HG03354 (cell line): ENCODE results near the gene DNAH6.

Experiments
- ATAC-seq: cut with Tn5 transposase; IDR thresholded peaks from one replicate; pipeline ENCODE4 v1.9.1; 2021; ENCODE audit warnings: mild to moderate bottlenecking; ENCODE audit not compliant: unreplicated experiment, poor library complexity, severe bottlenecking

Gene DNAH6

DNA sequence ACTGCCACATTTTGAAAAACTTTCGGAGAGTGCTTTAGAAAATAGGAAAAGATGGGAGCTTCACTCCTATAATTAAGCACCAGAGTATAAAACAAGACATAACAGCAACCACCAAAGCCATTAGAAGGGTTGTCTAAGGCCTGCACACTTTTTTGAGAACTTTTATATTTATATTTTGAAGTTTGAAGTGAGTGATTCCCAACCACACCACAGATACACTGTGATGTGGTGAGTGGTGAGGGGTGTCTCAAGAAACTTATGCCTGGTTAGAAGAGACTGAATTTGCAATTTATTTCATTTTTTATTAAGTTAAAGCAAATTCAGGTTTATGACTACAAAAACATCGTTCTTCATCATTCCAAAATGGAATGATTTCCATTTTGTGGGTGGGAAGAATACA, 161.9 kb downstream of the DNAH6 start:
- ATAC-seq, result no peak

DNA sequence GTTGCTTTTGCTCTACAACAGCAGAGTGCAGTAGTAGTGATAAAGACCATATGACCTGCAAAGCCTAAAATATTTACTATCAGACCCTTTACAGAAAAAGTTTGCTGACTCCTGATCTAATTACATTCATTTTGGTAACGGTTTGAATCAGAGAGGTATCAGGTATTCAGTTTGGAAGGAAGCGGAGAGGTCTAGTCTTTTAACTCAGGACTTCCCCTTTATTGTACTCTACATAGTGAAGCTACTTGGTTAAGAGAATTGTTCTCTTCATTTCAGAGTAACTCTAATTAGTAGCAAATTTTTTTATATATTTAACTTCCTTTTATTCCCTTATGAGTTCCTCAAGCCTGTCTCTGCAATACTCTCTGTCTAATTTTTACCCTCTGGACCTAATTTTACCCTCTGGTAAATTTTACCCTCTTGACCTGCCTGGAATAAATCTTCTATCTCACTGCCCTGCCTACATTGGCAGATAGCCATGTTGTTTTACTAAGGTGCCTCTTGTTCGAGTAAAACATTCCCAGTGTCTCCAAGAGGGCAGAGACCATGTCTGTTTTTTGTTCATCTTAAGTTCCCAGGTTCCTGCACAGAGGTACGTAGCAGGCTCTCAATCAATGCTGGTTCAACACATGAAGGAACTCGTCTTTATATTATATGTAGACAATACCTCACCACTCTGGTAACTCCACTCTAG, 170.6 kb downstream of the DNAH6 start:
- ATAC-seq, result no peak

DNA sequence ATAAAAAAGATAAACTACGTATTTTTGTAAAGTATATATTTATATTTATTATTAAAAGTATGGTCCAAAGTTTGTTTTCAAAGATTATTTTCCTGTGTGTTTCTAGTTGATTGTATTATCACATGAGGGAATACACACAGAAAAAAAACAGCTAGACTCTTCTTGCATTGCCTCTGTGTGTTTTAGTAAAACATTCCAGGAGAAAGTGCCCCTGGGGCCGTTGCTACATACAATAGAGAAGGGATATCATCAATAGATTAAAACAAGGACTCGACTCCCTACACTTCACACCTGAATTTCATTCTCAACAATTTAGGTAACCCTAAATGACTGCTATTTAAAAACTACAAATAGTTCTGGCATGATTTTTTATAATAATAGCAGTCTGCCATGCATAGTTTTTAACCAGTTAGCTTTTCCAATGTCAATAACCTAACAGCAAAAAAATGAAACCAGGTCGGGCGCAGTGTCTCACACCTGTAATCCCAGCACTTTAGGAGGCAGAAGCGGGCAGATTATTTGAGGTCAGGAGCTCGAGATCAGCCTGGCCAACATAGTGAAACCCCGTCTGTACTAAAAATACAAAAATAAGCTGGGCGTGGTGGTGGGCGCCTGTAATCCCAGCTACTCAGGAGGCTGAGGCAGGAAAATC, 171.3 kb downstream of the DNAH6 start:
- no peak for ATAC-seq

DNA sequence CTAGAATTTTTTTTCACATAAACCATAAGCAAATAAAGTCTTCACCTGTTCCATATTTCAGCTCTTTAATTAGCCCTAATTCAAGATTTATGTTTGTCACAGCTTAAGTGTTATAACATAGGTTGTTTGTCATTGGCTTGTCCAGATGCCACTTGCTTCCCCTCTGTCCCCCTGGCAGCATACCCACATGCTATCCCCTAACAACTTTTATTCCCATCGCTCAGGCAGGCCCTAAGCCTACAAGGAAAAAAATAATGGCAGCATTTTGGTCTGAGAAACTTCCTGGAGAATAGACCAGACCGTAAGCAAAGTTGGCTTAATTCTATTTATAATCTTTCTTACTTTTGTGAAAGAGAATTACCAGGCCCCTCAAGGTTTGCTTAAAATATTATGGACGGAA, 173.9 kb downstream of the DNAH6 start:
- no peak for ATAC-seq

- ATAC-seq, result no peak
Observed at GRCh38 chr2:84694088-84694622, 177.9 kb downstream of the DNAH6 start.

DNA sequence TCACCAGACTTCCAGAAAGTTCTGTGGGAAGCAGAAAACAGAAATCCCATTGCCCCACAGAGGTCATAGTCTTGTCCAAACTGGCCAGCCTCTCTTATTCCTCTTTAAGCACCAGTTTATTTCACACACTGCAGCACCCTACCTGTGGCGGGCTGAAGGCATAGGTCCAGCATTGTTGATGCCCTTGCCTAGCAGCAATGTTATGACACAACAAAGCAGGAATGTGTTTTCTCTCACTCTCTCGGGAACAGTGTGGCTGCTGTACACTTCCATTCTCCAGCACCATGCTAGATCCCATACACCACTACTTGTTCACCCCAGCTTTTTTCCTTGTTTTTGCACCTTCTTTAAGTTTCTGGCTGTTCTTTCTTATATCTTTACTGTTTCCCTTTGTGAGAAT, 181.6 kb downstream of the DNAH6 start:
- no peak for ATAC-seq

- no peak for ATAC-seq
Observed at GRCh38 chr2:84700006-84700405, 183.7 kb downstream of the DNAH6 start.

DNA sequence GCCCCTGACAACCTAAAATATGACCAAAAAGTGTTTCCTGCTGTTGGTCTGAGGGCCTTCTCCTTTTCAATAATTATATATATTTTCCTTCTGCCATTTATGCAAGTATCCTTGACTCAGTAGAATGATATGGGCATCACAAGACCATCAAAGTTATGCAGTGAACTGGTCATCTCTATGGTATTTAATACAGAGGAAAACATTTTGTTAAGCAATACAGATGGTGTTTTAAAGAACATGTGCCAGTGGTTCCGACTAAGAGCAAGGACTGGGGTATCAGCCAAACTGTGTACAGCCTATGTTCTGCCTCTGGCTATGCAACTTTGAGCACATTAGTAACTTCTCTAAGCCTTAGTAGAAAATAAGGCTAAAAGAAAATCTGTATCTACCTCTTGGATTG, 185.6 kb downstream of the DNAH6 start:
- no peak for ATAC-seq

DNA sequence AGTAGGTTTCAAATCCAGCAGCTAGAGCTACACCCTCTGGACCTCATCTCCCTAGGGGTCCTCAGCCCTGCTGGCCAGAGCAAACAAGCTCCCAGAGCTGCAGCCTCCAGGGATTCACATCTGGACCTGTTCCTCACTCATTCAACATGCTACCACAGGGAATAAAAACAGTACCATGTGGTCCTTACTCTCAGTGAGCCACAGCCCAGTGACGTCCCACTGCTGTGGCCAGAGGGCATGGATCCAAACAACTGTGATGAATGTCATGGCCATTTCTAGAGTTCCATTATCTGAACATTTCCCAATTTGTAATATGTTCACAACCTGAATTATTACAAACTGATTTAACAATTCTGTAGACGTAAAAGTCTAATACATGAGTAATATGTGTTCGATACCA, 186.6 kb downstream of the DNAH6 start:
- ATAC-seq, result no peak

DNA sequence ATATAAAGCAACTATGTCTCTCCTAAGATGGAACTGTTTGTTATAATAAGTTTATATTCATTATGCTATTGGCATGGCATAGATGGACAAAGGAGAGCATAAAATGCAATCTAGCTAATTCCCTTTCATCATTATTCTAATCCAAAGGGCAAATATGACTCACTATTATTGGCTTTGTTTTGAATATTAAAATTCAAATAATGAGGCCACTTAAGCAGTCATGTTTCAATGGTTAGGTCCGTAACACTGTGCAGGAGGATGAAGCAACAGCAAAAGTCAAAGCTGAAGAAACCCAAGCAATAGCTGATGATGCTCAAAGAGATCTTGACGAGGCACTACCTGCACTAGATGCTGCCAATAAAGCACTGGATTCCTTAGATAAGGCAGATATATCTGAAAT, 187.5 kb downstream of the DNAH6 start:
- ATAC-seq, result no peak

DNA sequence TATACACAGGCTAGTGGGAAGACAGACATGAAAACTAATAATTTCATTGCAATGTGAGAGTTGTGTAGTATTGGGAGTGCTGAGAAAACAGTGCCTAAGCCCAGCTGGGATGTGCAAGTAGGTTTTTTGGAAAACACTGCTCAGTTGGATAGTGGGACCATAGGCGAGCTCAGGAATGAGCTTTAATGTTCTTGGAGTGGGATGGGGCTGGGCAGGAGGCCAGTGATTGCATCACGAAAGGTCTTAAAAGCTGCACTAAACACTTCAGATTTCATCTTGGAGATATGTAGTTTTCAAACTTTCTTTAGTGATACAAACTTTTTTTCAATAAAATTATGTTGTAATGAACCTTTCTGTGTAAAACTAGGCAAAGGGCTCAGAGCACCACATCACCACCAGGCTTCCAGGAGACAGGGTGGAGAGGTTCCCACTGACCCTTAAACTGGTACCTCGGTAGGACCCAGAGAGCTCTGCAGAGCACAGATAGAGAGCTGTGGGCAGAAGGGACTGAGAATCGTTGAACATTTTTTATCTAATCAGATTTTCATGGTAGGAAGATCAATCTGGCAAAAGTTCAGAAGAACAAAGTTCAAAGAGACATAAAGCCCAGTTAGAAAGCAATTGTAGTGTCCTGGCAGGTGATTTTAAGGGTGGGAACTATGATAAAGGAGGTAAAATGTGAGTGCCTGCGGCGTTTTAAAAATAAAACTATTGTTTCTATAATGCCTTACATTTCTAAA, 188.4 kb downstream of the DNAH6 start:
- ATAC-seq, result no peak

DNA sequence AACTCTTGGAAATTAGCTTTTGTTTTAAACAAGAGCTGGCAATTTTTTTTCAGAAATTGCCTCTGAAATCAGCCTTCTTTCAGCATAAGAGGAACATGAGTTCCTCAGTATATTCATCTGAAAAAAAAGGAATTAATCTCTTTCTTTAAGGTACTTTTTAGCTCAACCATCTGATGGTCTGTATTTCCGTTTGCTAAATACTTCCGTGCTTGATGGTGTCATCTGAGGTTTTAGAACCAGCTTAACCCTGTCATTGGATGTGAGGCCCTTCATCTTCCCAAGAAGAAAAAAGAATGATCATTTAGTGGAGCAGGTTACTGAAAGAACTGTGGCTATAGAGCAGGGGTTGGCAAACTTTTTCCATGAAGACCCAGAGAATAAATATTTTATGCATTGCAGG, 189.6 kb downstream of the DNAH6 start:
- no peak for ATAC-seq

GRCh38 chr2:84708442-84708841, 192.1 kb downstream of the DNAH6 start:
- no peak for ATAC-seq

- ATAC-seq, result no peak
Observed at GRCh38 chr2:84711651-84712050, 195.4 kb downstream of the DNAH6 start.

- ATAC-seq, result no peak
Observed at GRCh38 chr2:84713441-84713840, 197.1 kb downstream of the DNAH6 start.

DNA sequence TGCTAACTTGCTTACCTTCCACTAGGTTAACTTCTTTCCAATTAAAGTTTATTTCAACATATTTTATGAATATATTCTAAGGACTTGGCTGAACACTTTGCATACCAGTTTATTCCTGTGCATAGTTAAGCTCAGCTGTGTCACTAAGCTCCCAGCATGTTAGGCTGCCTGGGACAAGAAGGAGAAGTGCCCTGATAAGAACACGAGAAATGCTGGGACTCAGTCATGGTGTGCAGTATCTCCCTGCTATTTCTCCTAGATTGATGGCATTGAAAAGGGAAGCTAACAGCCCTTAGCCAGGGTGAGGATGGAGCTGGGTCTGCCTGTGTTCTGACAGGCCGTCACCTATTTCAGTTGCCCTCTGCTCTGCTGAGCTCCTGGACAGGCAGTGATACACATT, 200.3 kb downstream of the DNAH6 start:
- ATAC-seq, result no peak

GRCh38 chr2:84717302-84717701, 201.0 kb downstream of the DNAH6 start:
- ATAC-seq, result no peak

DNA sequence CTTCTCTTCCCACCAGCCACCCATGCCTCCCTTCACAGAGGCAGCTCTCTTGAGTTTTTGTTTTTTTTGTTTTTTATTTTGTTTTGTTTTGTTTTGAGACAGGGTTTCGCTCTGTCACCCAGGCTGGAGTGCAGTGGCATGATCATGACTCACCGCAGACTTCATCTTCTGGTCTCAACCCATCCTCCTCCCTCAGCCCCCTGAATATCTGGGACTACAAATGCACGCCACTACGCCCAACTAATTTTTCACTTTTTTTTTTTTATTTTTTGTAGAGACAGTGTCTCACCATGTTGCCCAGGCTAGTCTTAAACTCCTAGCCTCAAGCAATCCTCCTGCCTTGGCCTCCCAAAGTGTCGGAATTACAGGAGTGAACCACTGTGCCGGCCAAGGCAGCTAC, 203.1 kb downstream of the DNAH6 start:
- no peak for ATAC-seq

- ATAC-seq, result no peak
Observed at GRCh38 chr2:84723831-84724230, 207.5 kb downstream of the DNAH6 start.

GRCh38 chr2:84725717-84726116, 209.4 kb downstream of the DNAH6 start:
- no peak for ATAC-seq

- ATAC-seq, result no peak
Observed at GRCh38 chr2:84727315-84727714, 211.0 kb downstream of the DNAH6 start.
